Memory B cell (primary cell): Measurements from ENCODE around the gene COL18A1.
A peak's percentile ranks its signal among the peaks of the same experiment; 100 is the strongest.
"Not testable (repeated sequence)": the region's sequence is repeated elsewhere in the genome, so short reads cannot be mapped to it uniquely, and the experiment has no call there.

Experiments used
- ATAC-seq: fragments of 150-1000 bp; cut with Tn5 transposase; 2 replicates; pipeline ENCODE4 v1.10.0; 2021; ENCODE audit warnings: low read depth, mild to moderate bottlenecking, moderate library complexity
- DNase-seq, 2 donors: peaks; one replicate each; pipeline ENCODE4 v3.0.0; 2022; ENCODE audit warnings: low spot score in 2 of 2
- H3K27ac Mint-ChIP-seq: one replicate; pipeline ENCODE4 v1.8.0; 2022; ENCODE audit warnings: mild to moderate bottlenecking, moderate library complexity, mixed read lengths
- H3K27me3 Mint-ChIP-seq: one replicate; pipeline ENCODE4 v1.8.0; 2022; ENCODE audit warnings: mixed read lengths
- H3K36me3 Mint-ChIP-seq: one replicate; pipeline ENCODE4 v1.8.0; 2022; ENCODE audit warnings: mild to moderate bottlenecking, mixed read lengths
- H3K4me1 Mint-ChIP-seq: one replicate; pipeline ENCODE4 v1.8.0; 2022; ENCODE audit warnings: mixed read lengths
- H3K4me3 Mint-ChIP-seq: one replicate; pipeline ENCODE4 v1.8.0; 2022; ENCODE audit warnings: mild to moderate bottlenecking, moderate library complexity, mixed read lengths
- H3K9me3 Mint-ChIP-seq: one replicate; pipeline ENCODE4 v1.8.0; 2022; ENCODE audit warnings: mixed read lengths

COL18A1 gene

DNA sequence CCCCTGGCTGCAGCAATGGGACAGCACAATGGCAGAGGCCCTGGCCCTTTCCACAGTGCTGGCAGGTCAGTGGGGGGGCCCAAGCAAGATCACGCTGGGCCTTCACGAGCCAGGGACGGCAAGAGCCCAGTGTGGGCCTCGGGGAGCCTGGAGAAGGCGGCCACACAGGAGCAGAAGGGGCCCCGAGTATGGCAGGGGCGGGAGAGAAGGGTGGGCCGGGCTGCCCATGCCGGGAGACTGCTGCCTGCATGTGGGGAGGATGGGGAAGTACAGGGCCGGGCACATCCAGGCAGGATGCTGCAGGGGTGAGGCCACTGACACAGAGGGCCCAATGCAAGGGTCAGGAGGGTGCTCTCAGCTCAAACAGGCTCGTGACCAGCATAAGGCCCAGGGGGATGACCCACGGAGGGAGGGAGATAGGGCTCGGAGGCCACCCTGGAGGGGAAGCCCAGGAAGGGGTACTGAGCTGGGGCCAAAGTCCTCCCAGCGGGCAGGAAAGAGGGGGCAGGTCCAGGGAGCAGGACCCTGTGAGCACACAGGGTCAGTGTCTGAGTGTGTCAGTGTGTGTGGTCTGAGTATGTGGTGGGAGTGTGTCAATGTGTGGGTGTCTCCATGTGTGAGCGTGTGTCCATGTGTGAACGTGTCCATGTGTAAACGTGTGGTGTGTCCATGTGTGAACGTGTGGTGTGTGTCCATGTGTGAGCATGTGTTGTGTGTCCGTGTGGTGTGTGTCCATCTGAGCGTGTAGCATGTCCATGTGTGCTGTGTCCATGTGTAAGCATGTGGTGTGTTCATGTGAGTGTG is 124.2 kb downstream of the COL18A1 start:
- peaks cover 6% of the 10 kb centered on the region for H3K36me3 Mint-ChIP-seq
- H3K9me3 Mint-ChIP-seq: no peaks in the 10 kb centered on the region
- no peak overlapping the region for H3K27ac Mint-ChIP-seq
- no peaks in the 10 kb centered on the region for H3K27me3 Mint-ChIP-seq
- H3K4me1 Mint-ChIP-seq: peaks cover 9% of the 10 kb centered on the region
- no peak for DNase-seq
- no peak overlapping the region for H3K4me3 Mint-ChIP-seq
- no peak for ATAC-seq

DNA sequence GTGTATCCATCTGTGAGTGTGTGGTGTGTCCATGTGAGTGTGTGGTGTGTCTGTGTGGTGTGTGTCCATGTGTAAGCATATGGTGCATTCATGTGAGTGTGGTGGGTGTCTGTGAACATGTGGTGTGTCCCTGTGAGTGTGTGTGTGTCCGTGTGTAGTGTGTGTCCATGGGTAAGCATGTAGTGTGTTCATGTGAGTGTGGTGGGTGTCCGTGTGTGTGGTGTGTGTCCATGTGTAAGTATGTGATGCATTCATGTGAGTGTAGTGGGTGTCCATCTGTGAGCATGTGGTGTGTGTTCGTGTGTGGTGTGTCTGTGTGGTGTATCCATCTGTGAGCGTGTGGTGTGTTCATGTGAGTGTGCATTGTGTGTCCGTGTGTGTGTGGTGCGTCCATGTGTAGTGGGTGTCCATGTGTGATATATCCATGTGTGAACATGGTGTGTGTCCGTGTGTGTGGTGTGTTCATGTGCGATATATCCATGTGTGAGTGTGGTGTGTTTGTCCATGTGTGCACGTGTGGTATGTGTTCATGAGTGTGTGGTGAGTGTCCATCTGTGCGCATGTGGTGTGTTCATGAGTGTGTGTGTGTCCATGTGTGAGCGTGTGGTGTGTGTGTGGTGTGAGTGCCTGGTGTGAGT is 124.9 kb downstream of the COL18A1 start:
- H3K27ac Mint-ChIP-seq: no peak overlapping the region
- no peak overlapping the region for H3K4me3 Mint-ChIP-seq
- H3K27me3 Mint-ChIP-seq: no peaks in the 10 kb centered on the region
- DNase-seq (no peak), ATAC-seq (no peak)
- H3K9me3 Mint-ChIP-seq: no peaks in the 10 kb centered on the region
- H3K4me1 Mint-ChIP-seq: peaks cover 14% of the 10 kb centered on the region
- H3K36me3 Mint-ChIP-seq: peaks cover 6% of the 10 kb centered on the region

- Mint-ChIP-seq H3K27ac (no peak overlapping the region), H3K9me3 (no peaks in the 10 kb centered on the region)
- no peak for DNase-seq
Observed at GRCh38 chr21:45530423-45531113, 125.6 kb downstream of the COL18A1 start.

DNA sequence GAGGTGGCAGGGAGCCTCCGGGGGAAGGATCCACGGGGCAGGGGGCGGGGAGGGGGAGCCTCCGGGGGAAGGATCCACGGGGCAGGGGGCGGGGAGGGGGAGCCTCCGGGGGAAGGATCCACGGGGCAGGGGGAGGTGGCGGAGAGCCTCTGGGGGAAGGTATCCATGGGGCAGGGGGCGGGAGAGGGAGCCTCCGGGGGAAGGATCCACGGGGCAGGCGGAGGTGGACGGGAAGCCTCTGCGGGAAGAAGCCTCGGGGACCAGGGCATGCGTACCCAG is 126.1 kb downstream of the COL18A1 start:
- not testable (repeated sequence) for DNase-seq, H3K27ac Mint-ChIP-seq, H3K27me3 Mint-ChIP-seq, H3K36me3 Mint-ChIP-seq, H3K9me3 Mint-ChIP-seq, H3K4me3 Mint-ChIP-seq, ATAC-seq
- peaks cover 17% of the 10 kb centered on the region for H3K4me1 Mint-ChIP-seq

More at GRCh38 chr21:45530423-45531113, 125.6 kb downstream of the COL18A1 start:
- H3K4me1 Mint-ChIP-seq: peaks cover 17% of the 10 kb centered on the region
- H3K27me3 Mint-ChIP-seq: no peaks in the 10 kb centered on the region
- peaks cover 6% of the 10 kb centered on the region for H3K36me3 Mint-ChIP-seq
- H3K4me3 Mint-ChIP-seq: no peak overlapping the region
- ATAC-seq: no peak

DNA sequence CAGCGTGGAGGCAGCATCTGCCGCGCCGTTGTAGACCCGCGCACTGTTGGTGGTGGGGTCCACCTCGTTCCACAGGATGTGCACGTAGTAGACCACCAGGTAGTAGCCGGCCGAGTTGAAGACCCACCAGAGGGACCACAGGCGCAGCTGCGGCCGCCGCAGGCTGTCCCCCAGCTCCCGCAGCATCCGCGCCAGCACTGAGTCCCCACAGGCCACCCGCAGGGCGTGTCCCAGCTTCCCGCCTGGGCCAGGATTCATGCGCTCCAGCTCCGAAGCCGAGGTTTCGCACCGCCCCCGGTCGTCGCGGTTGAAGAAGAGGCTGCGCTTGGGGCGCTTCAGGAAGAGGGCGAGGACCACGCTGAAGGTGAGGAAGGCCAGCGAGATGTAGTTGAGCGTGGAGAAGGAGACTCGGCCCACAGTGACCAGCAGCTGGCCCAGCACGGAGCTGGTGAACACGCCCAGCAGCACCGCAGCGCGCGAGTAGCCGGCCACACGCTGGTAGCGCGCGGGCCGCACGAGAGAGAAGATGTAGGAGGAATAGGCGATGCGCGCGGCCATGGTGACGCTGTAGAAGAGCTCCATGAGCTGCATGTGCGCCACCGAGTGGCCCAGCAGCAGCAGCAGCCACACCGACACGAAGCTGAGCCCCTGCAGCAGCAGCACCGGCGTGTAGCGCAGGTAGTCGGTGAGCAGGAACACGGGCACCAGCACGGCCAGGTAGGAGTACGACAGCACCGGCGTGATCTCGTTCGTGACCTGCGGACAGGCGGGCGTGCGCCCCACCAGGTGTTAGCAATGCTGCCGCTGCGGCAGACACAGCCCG is 126.6 kb downstream of the COL18A1 start:
- Mint-ChIP-seq H3K27ac (no peak overlapping the region), H3K4me1 (peaks cover 17% of the 10 kb centered on the region), H3K4me3 (peak overlapping the region; percentile 19), H3K27me3 (no peaks in the 10 kb centered on the region), H3K9me3 (no peaks in the 10 kb centered on the region), H3K36me3 (peaks cover 6% of the 10 kb centered on the region)
- no peak for DNase-seq
- ATAC-seq: no peak

- Mint-ChIP-seq H3K4me1 (peaks cover 17% of the 10 kb centered on the region), H3K36me3 (no peaks in the 10 kb centered on the region), H3K27ac (peak overlapping the region; percentile 11), H3K27me3 (no peaks in the 10 kb centered on the region), H3K4me3 (peak overlapping the region; percentile 69), H3K9me3 (no peaks in the 10 kb centered on the region)
- ATAC-seq: peak; percentile 17
- no peak for DNase-seq
Observed at GRCh38 chr21:45532826-45533360, 127.9 kb downstream of the COL18A1 start.

DNA sequence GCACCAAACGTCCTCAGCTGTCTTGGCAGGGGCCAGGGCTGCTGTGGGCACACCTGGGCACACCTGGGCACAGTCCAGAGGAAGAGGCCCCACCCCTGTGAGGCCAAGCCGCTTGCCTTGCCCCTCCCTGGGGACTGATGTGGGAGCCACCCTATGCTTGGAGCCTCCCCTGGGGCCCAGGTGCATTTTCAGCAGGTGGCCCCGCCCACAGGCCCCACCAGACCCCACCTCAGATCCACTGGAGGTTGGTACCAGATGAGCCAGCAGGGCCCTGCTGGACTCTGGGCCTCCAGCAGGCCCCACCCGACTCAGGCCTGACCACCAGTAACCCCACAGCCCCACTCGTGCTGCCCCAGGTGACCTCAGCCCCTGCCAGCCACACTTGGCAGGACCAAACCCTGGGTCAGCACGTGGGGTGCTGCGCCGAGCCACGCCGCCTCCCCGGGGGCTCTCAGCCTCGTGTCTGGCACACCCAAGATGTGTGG is 128.4 kb downstream of the COL18A1 start:
- Mint-ChIP-seq H3K36me3 (no peaks in the 10 kb centered on the region), H3K4me3 (peak overlapping the region; percentile 14), H3K4me1 (peaks cover 17% of the 10 kb centered on the region), H3K27ac (peak overlapping the region; percentile 11), H3K9me3 (no peaks in the 10 kb centered on the region), H3K27me3 (no peaks in the 10 kb centered on the region)
- DNase-seq (no peak), ATAC-seq (peak; percentile 50)

- Mint-ChIP-seq H3K4me3 (peak overlapping the region; percentile 28), H3K9me3 (no peaks in the 10 kb centered on the region), H3K4me1 (peaks cover 17% of the 10 kb centered on the region), H3K27ac (no peak overlapping the region), H3K36me3 (no peaks in the 10 kb centered on the region), H3K27me3 (no peaks in the 10 kb centered on the region)
- ATAC-seq: no peak
- DNase-seq: no peak
Observed at GRCh38 chr21:45533846-45534635, 129.1 kb downstream of the COL18A1 start.

- H3K27me3 Mint-ChIP-seq: no peaks in the 10 kb centered on the region
- H3K36me3 Mint-ChIP-seq: no peaks in the 10 kb centered on the region
- H3K27ac Mint-ChIP-seq: no peak overlapping the region
- H3K4me1 Mint-ChIP-seq: peaks cover 17% of the 10 kb centered on the region
- H3K4me3 Mint-ChIP-seq: peak overlapping the region; percentile 28
- H3K9me3 Mint-ChIP-seq: no peaks in the 10 kb centered on the region
- ATAC-seq: no peak
- no peak for DNase-seq
Observed at GRCh38 chr21:45534636-45535331, 129.8 kb downstream of the COL18A1 start.

DNA sequence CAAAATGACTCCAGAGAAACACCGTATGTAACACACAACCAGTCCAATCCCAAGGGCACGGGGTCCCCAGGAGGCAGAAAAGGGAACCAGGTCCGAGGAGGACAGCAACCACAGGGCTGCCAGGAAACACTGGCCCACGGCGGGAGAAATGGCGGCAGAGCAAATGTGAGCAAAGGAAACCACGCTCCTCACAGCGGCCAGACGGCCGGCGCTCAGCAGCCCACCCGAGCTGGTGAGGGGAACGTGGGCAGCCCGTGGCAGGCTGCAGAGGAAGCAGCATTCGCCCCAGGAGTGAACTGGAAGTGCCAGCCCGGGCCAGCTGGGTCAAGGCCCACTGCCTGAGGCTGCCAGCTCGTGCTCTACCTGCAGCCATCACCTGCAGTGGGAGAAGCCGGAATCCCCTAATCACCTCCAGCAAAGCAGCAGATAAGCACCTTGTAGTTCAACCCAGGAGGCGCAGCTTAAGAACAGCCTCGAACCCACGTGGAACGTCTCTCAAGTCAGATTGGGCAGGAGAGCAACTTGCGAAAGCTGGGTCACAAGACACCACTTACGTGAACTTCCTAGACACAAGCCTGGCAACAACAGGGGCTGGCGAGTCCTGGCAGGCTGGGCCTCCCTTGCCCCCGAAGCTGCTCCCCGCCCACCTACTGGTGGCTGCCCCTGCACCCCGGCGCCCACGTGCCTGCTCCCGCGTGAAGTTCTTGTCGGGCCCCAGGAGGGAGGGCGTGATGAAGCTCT is 130.5 kb downstream of the COL18A1 start:
- H3K9me3 Mint-ChIP-seq: no peaks in the 10 kb centered on the region
- H3K27ac Mint-ChIP-seq: peak overlapping the region; percentile 62
- ATAC-seq (no peak), DNase-seq (no peak)
- H3K4me1 Mint-ChIP-seq: peaks cover 17% of the 10 kb centered on the region
- H3K4me3 Mint-ChIP-seq: no peak overlapping the region
- no peaks in the 10 kb centered on the region for H3K27me3 Mint-ChIP-seq
- no peaks in the 10 kb centered on the region for H3K36me3 Mint-ChIP-seq

DNA sequence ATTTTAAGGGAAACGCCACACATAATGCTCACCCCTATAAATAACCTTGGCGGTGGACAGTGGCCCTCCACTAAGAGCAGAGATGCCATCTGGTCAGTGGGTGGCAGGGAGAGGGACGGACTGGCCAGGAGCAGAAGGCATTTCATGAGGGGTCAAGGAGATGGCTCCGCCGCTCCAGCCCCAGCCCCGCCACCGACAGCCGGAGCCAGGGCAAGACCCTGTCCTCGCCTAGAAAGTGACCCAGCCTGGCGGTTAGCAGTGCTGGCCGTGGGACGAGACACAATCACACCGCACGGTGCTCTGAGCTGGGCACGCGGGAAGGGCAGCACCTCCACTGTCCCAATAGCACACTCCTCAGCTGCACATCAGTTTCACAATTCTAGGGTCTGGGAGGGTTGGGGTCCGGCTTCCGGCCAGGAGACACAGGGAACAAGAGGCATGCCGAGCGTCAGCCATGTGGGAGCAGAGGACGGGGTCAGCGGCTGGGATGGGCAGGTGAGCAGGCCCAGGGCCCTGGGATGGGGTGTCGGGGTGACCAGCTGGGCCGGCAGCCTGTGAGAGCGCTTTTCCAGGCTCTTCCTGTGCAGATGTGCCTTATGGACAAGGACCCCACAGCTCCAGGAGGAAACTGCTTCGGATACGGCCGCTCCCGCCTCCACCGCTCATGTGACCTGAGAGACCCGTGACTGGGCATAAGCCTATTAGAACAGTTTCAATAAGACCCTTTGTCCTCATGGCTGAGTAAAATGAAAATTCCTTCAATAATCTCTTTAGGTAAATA is 131.5 kb downstream of the COL18A1 start:
- Mint-ChIP-seq H3K27me3 (no peaks in the 10 kb centered on the region), H3K4me3 (no peak overlapping the region), H3K36me3 (no peaks in the 10 kb centered on the region), H3K4me1 (peaks cover 20% of the 10 kb centered on the region), H3K27ac (peak overlapping the region; percentile 62), H3K9me3 (no peaks in the 10 kb centered on the region)
- ATAC-seq: no peak
- DNase-seq: no peak
